CD14-positive monocyte (primary cell): ENCODE results near the gene TOMM40. TPM values are rescaled to one million over a fixed set of nuclear protein-coding genes. Genes with fewer than 3 reads are reported as not detected.

Source experiments
- DNase-seq, 3 donors: peaks; one replicate each; pipeline ENCODE4 v3.0.0-alpha.2; 2011 to 2022
- H2AFZ ChIP-seq: 2 replicates; pipeline ENCODE4 v1.6.0; 2012; ENCODE audit warnings: mild to moderate bottlenecking, low read depth, low read length, inconsistent platforms; ENCODE audit not compliant: insufficient read depth, poor library complexity, severe bottlenecking
- H3K27ac ChIP-seq, 2 donors: 1 replicate in 1 of 2; 2 replicates in 1 of 2; pipeline ENCODE4 v1.5.1; 2012 to 2013; ENCODE audit warnings: low read length in 2 of 2, control low read depth in 1 of 2, inconsistent platforms in 1 of 2, low read depth in 1 of 2, mild to moderate bottlenecking in 1 of 2
- H3K27me3 ChIP-seq, 2 donors: one replicate each; pipeline versions ENCODE4 v1.6.0 to v1.6.1; 2011 to 2013; ENCODE audit warnings: low read length in 2 of 2; ENCODE audit not compliant: control insufficient read depth in 2 of 2, insufficient read depth in 2 of 2
- H3K36me3 ChIP-seq, 2 donors: replicated peaks in 1 of 2; 1 replicate in 1 of 2; 2 replicates in 1 of 2; pipeline versions ENCODE4 v1.5.1 to v1.6.1; 2012 to 2013; ENCODE audit warnings: low read length in 2 of 2, control low read depth in 1 of 2, inconsistent platforms in 1 of 2, mild to moderate bottlenecking in 1 of 2; ENCODE audit not compliant: insufficient read depth in 2 of 2, control insufficient read depth in 1 of 2
- H3K4me1 ChIP-seq, 2 donors: 1 replicate in 1 of 2; 2 replicates in 1 of 2; pipeline versions ENCODE4 v1.5.1 to v1.6.1; 2012 to 2013; ENCODE audit warnings: low read length in 2 of 2, control low read depth in 1 of 2, inconsistent platforms in 1 of 2, mild to moderate bottlenecking in 1 of 2, moderate library complexity in 1 of 2; ENCODE audit not compliant: insufficient read depth in 2 of 2, control insufficient read depth in 1 of 2
- H3K4me2 ChIP-seq: replicated peaks from 2 replicates; pipeline ENCODE3; 2012; ENCODE audit warnings: low read length, moderate library complexity, mild to moderate bottlenecking; ENCODE audit not compliant: poor library complexity, severe bottlenecking; ENCODE audit errors: extremely low read depth
- H3K4me3 ChIP-seq, 3 experiments: fragments of 200-600 bp in 1 of 3; sonication (generic) in 1 of 3; replicated peaks in 1 of 3; 1 replicate in 2 of 3; 2 replicates in 1 of 3; pipeline ENCODE4 v1.5.1; 2011 to 2013; ENCODE audit warnings: low read length in 3 of 3, mild to moderate bottlenecking in 3 of 3, control low read depth in 2 of 3, low read depth in 2 of 3, inconsistent platforms in 1 of 3, moderate library complexity in 1 of 3
- H3K79me2 ChIP-seq: 2 replicates; pipeline ENCODE4 v1.6.0; 2012; ENCODE audit warnings: mild to moderate bottlenecking, control low read depth, inconsistent platforms, low read length, moderate library complexity; ENCODE audit not compliant: insufficient read depth
- H3K9ac ChIP-seq: 2 replicates; pipeline ENCODE4 v1.6.0; 2017; ENCODE audit warnings: low read length, mild to moderate bottlenecking; ENCODE audit not compliant: insufficient read depth, poor library complexity, severe bottlenecking
- H3K9me3 ChIP-seq, 2 donors: replicated peaks in 1 of 2; 1 replicate in 1 of 2; 2 replicates in 1 of 2; pipeline versions ENCODE4 v1.5.1 to v1.6.1; 2012 to 2013; ENCODE audit warnings: low read length in 2 of 2, control low read depth in 1 of 2; ENCODE audit not compliant: control insufficient read depth in 1 of 2, insufficient read depth in 1 of 2
- H4K20me1 ChIP-seq: 2 replicates; pipeline ENCODE4 v1.6.0; 2012; ENCODE audit warnings: mild to moderate bottlenecking, low read length, control low read depth, moderate library complexity; ENCODE audit not compliant: insufficient read depth
- H3K27ac Mint-ChIP-seq, 7 donors: one replicate each; pipeline ENCODE4 v1.8.0; 2020; ENCODE audit warnings: mild to moderate bottlenecking in 7 of 7, mixed read lengths in 7 of 7, moderate library complexity in 6 of 7, inconsistent platforms in 2 of 7
- H3K27me3 Mint-ChIP-seq, 3 donors: one replicate each; pipeline ENCODE4 v1.8.0; 2021 to 2022; ENCODE audit warnings: low read depth in 3 of 3, mild to moderate bottlenecking in 3 of 3, mixed read lengths in 3 of 3, moderate library complexity in 3 of 3, inconsistent platforms in 1 of 3
- H3K36me3 Mint-ChIP-seq, 2 donors: one replicate each; pipeline ENCODE4 v1.8.0; 2020; ENCODE audit warnings: mixed read lengths in 2 of 2, inconsistent platforms in 1 of 2, mild to moderate bottlenecking in 1 of 2
- H3K4me1 Mint-ChIP-seq: one replicate; pipeline ENCODE4 v1.8.0; 2020; ENCODE audit warnings: mild to moderate bottlenecking, mixed read lengths
- H3K4me3 Mint-ChIP-seq, 2 donors: one replicate each; pipeline ENCODE4 v1.8.0; 2020; ENCODE audit warnings: mild to moderate bottlenecking in 2 of 2, mixed read lengths in 2 of 2, moderate library complexity in 1 of 2
- H3K9me3 Mint-ChIP-seq, 7 donors: one replicate each; pipeline ENCODE4 v1.8.0; 2020 to 2022; ENCODE audit warnings: mixed read lengths in 7 of 7, mild to moderate bottlenecking in 6 of 7, moderate library complexity in 6 of 7, inconsistent platforms in 2 of 7
- WGBS: methylation state at CpG from one replicate; pipeline ENCODE4 v1.1.5; 2013; ENCODE audit warnings: missing lambda C conversion rate; ENCODE audit not compliant: insufficient coverage; 5-methylcytosine and 5-hydroxymethylcytosine counted together
- intact Hi-C, 2 donors: fragments of 100-400 bp; cut with micrococcal nuclease; formaldehyde crosslinking; loops; one replicate each; pipeline versions ENCODE4 v1.15.0 to v1.15.1; 2023
- polyA plus RNA-seq, 3 donors: library from polyadenylated mRNA; depleted of rRNA in 1 of 3; unstranded in 2 of 3; stranded (reverse) in 1 of 3; fragments of 300-500 nt in 2 of 3; fragments of >200 nt in 1 of 3; fragmentation: Illumina TruSeq in 2 of 3; gene quantifications; 1 replicate in 2 of 3; 2 replicates in 1 of 3; pipeline ENCODE4 v1.2.3, GENCODE V29; 2012 to 2021
- TF ChIP-seq, protein P1 (sequence below): fragments of 200-600 bp; IDR thresholded peaks from one replicate; pipeline ENCODE4 v1.8.0; 2022; ENCODE audit warnings: antibody characterized with exemption, mild to moderate bottlenecking

TOMM40 gene
- polyA plus RNA-seq, 3 donors, result 15.0 to 25.4 (median 16.4) TPM

DNA sequence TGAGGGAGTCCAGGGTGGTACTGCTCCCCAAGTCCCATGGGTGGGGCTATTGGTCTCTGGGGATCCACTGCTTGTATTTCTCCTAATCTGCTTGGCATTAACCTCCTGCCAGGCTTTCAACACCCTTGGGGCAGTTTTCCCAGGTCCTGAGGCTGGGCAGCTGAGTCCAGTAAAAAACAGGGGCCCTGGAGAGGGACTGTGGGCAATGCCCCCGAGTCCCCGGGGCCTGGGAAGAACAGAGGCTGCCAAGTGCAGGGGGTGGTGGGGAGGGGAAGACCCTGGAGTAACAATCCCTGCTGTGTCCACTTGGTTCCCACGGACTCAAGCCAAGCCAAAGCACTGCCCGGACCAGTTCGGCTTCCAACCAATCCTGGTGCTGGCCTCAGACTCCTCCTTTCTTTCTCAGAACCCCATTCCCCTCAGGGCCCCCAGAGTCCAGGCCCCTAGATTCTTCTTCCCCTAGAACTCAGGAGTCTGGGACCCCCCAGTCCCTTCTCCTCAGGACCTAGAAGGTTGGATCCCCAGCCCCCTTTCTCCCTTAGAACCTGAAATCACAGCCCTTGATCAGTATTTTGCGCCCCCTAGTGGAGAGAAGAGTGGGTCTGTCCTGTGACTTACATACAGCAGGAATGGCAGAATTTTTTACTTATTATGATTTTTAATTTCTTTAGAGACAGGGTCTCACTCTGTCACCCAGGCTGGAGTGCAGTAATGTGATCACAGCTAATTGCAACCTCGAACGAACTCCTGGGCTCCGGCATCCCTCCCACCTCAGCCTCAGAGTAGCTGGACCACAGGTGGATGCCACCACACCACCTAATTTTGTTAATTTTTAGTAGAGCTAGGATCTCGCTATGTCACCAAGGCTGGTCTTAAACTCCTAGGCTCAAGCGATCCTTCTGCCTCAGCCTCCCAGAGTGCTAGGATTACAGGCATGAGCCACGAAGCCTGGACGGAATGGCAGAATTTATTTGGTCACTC, 60.4 kb downstream of the TOMM40 start:
- peak overlapping the region in 3 of 7 donors; percentile 37 to 58 (median 40) for H3K27ac Mint-ChIP-seq

More for the DNA sequence above, 60.4 kb downstream of the TOMM40 start:
- Histone ChIP-seq H3K9me3 (no peaks in the 10 kb centered on the region), H3K9ac (no peak overlapping the region), H2AFZ (peak overlapping the region; percentile 57), H3K4me1 (peaks cover 21 to 22% of the 10 kb centered on the region in 2 donors), H4K20me1 (peaks cover 7% of the 10 kb centered on the region), H3K27me3 (no peaks in the 10 kb centered on the region), H3K4me2 (no peak overlapping the region), H3K36me3 (peaks cover 10 to 13% of the 10 kb centered on the region in 2 donors), H3K4me3 (no peak overlapping the region), H3K27ac (peak overlapping the region in 1 of 2 donors; percentile 32), H3K79me2 (peaks cover 24% of the 10 kb centered on the region)
- 100% methylated on average over 3 of the region's 13 CpGs for WGBS
- DNase-seq, result peak; percentile 64 to 78 (median 69)
- Mint-ChIP-seq H3K4me1 (peaks cover 23% of the 10 kb centered on the region), H3K27me3 (peaks cover 0 to 2% (median 2%) of the 10 kb centered on the region in 3 donors), H3K9me3 (no peaks in the 10 kb centered on the region), H3K36me3 (peaks cover 12 to 26% of the 10 kb centered on the region in 2 donors), H3K4me3 (no peak overlapping the region)
- TF ChIP-seq, protein P1, sequence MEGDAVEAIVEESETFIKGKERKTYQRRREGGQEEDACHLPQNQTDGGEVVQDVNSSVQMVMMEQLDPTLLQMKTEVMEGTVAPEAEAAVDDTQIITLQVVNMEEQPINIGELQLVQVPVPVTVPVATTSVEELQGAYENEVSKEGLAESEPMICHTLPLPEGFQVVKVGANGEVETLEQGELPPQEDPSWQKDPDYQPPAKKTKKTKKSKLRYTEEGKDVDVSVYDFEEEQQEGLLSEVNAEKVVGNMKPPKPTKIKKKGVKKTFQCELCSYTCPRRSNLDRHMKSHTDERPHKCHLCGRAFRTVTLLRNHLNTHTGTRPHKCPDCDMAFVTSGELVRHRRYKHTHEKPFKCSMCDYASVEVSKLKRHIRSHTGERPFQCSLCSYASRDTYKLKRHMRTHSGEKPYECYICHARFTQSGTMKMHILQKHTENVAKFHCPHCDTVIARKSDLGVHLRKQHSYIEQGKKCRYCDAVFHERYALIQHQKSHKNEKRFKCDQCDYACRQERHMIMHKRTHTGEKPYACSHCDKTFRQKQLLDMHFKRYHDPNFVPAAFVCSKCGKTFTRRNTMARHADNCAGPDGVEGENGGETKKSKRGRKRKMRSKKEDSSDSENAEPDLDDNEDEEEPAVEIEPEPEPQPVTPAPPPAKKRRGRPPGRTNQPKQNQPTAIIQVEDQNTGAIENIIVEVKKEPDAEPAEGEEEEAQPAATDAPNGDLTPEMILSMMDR, result peak; percentile 89
- intact Hi-C loops, result loop anchor here (1.0 to 5.0 kb wide), 3 partner anchors 48 to 379 kb away; no protein-coding TSS in a partner anchor

Other genes starting within 250 kb of the TOMM40 start
- 10 to 100 TPM; 10.1 to 20.2 (median 12.9) TPM for gene PVR, start 247.3 kb upstream of the TOMM40 start, polyA plus RNA-seq
- 1 to 10 TPM in 1 of 3 donors, not detected in 2; 7.6 TPM for gene CEACAM19, start 219.8 kb upstream of the TOMM40 start, polyA plus RNA-seq
- gene CEACAM16, start 192.1 kb upstream of the TOMM40 start, polyA plus RNA-seq, result not detected
- gene BCL3, start 142.5 kb upstream of the TOMM40 start, polyA plus RNA-seq, result 100 to 1,000 TPM in 1 of 3 donors, 10 to 100 TPM in 2; 18.7 to 160 (median 23.1) TPM
- not detected for gene CBLC, start 113.4 kb upstream of the TOMM40 start, polyA plus RNA-seq
- under 1 TPM in 1 of 3 donors, not detected in 2; 0.09 TPM for gene BCAM, start 82.2 kb upstream of the TOMM40 start, polyA plus RNA-seq
- gene NECTIN2, start 45.0 kb upstream of the TOMM40 start, polyA plus RNA-seq, result 10 to 100 TPM in 1 of 3 donors, 1 to 10 TPM in 2; 5.6 to 18.2 (median 9.3) TPM
- 1 to 10 TPM in 1 of 3 donors, under 1 TPM in 1, not detected in 1; 0.30 to 1.0 TPM for gene APOE, start 14.5 kb downstream of the TOMM40 start, polyA plus RNA-seq
- gene APOC1, start 23.4 kb downstream of the TOMM40 start, polyA plus RNA-seq, result under 1 TPM in 1 of 3 donors, not detected in 2; 0.20 TPM
- not detected for gene APOC4, start 51.0 kb downstream of the TOMM40 start, polyA plus RNA-seq
- not detected for gene APOC2, start 54.8 kb downstream of the TOMM40 start, polyA plus RNA-seq
- gene CLPTM1, start 64.1 kb downstream of the TOMM40 start, polyA plus RNA-seq, result 10 to 100 TPM; 14.7 to 84.3 (median 20.0) TPM
- gene RELB, start 110.2 kb downstream of the TOMM40 start, polyA plus RNA-seq, result 10 to 100 TPM; 32.3 to 35.0 (median 34.4) TPM
- gene CLASRP, start 147.8 kb downstream of the TOMM40 start, polyA plus RNA-seq, result 100 to 1,000 TPM in 1 of 3 donors, 1 to 10 TPM in 2; 2.2 to 152 (median 4.1) TPM
- gene ZNF296, start 185.2 kb downstream of the TOMM40 start, polyA plus RNA-seq, result 1 to 10 TPM; 3.8 to 7.2 (median 6.5) TPM
- gene GEMIN7, start 188.0 kb downstream of the TOMM40 start, polyA plus RNA-seq, result 10 to 100 TPM; 67.6 to 83.4 (median 78.4) TPM
- 10 to 100 TPM in 1 of 3 donors, under 1 TPM in 2; 0.10 to 11.8 (median 0.22) TPM for gene PPP1R37, start 201.9 kb downstream of the TOMM40 start, polyA plus RNA-seq